Stomach smooth muscle (tissue), 2 donors: ENCODE results near the gene DARS1.

Experiments
- H3K27ac ChIP-seq: one replicate; pipeline ENCODE4 v1.7.0; 2013; ENCODE audit warnings: mild to moderate bottlenecking, low read length, inconsistent platforms
- H3K27me3 ChIP-seq, 2 donors: one replicate each; pipeline ENCODE4 v1.7.0; 2013; ENCODE audit warnings: low read length in 2 of 2; ENCODE audit not compliant: insufficient read depth in 2 of 2, control insufficient read depth in 1 of 2
- H3K36me3 ChIP-seq, 2 donors: one replicate each; pipeline ENCODE4 v1.7.0; 2013; ENCODE audit warnings: low read length in 2 of 2; ENCODE audit not compliant: control insufficient read depth in 2 of 2, insufficient read depth in 2 of 2
- H3K4me1 ChIP-seq: one replicate; pipeline ENCODE4 v1.7.0; 2013; ENCODE audit warnings: low read length; ENCODE audit not compliant: control insufficient read depth, insufficient read depth
- H3K4me3 ChIP-seq, 2 donors: one replicate each; pipeline ENCODE4 v1.7.0; 2013; ENCODE audit warnings: low read length in 2 of 2
- H3K9ac ChIP-seq, 2 donors: one replicate each; pipeline ENCODE4 v1.7.0; 2013; ENCODE audit warnings: low read length in 2 of 2, mild to moderate bottlenecking in 1 of 2
- H3K9me3 ChIP-seq, 2 donors: one replicate each; pipeline ENCODE4 v1.7.0; 2013; ENCODE audit warnings: low read length in 2 of 2; ENCODE audit not compliant: control insufficient read depth in 2 of 2
- donor health status: healthy.
- donor health status: Pancreatic carcinoma.

Gene DARS1

GRCh38 chr2:135985018-135985825 lies at the start of gene DARS1:
Gene DARS1, minus strand, starts transcription at chr2:135985626. Its CDS starts 158 bp downstream, at chr2:135985468.
- Histone ChIP-seq H3K4me1 (peaks cover 13% of the 10 kb centered on the region), H3K9ac (peak within 1 kb of the TSS; percentile 97 to 100), H3K9me3 (no peaks in the 10 kb centered on the region), H3K4me3 (peak within 1 kb of the TSS; percentile 94 to 99), H3K27ac (peak within 1 kb of the TSS; percentile 96), H3K27me3 (no peaks in the 10 kb centered on the region), H3K36me3 (peaks cover 0 to 4% of the 10 kb centered on the region in 2 donors)

DNA sequence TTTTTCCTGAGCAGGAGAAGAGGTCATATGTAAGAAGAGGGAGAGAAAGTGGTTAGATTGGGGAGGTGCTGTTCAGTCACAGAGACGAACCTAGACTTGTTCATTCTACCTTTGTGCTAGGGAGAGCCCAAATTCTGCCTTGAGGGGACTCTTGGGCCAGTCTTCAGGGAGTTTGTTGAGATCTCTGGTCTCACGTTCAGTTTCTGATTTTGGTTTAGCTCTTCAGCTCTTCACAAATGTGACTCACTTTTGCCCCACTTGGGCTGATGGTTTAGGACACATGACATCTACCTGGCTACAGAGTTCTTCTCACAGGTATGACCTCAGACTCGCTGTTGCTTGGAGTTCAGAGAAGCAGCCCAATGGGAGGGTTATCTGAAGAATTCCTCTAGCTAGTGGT lies 49.2 kb upstream of the DARS1 start:
- no peaks in the 10 kb centered on the region for H3K9me3 ChIP-seq
- no peaks in the 10 kb centered on the region for H3K36me3 ChIP-seq

GRCh38 chr2:136032817-136033535 lies 47.5 kb upstream of the DARS1 start:
- no peak overlapping the region for H3K4me3 ChIP-seq
- H3K9ac ChIP-seq = no peak overlapping the region
- no peaks in the 10 kb centered on the region for H3K36me3 ChIP-seq
- no peaks in the 10 kb centered on the region for H3K27me3 ChIP-seq
- no peaks in the 10 kb centered on the region for H3K9me3 ChIP-seq
- no peak overlapping the region for H3K27ac ChIP-seq
- no peaks in the 10 kb centered on the region for H3K4me1 ChIP-seq

More for the DNA sequence above, 49.2 kb upstream of the DARS1 start:
- Histone ChIP-seq H3K27me3 (no peaks in the 10 kb centered on the region), H3K4me1 (no peaks in the 10 kb centered on the region), H3K4me3 (no peak overlapping the region), H3K27ac (no peak overlapping the region), H3K9ac (no peak overlapping the region)

DNA sequence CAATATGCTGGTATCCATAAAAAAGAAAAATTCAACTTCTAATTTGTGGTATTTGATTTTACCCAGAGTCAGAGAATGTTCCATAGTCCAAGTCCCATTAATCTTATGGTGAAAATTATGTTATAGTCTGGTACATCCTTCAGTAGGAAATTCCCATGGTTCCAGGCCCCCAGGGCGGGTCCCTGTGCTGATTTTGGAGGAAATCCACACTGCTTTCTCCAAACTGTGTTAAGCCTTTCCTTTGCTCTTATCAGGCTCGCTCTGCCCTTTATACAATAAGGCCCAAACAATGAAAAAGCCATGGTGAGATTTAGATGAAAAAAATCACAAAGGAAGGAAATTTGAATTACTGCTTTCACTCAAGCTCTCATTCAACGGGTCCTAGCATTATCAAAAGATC lies 46.8 kb upstream of the DARS1 start:
- Histone ChIP-seq H3K36me3 (no peaks in the 10 kb centered on the region), H3K27me3 (no peaks in the 10 kb centered on the region), H3K27ac (no peak overlapping the region), H3K4me3 (no peak overlapping the region), H3K9ac (no peak overlapping the region), H3K9me3 (no peaks in the 10 kb centered on the region), H3K4me1 (no peaks in the 10 kb centered on the region)

GRCh38 chr2:136031711-136032110 lies 46.3 kb upstream of the DARS1 start:
- H3K36me3 ChIP-seq = no peaks in the 10 kb centered on the region
- H3K4me3 ChIP-seq = no peak overlapping the region
- no peaks in the 10 kb centered on the region for H3K9me3 ChIP-seq
- H3K27me3 ChIP-seq = no peaks in the 10 kb centered on the region
- H3K9ac ChIP-seq = no peak overlapping the region
- H3K4me1 ChIP-seq = no peaks in the 10 kb centered on the region
- no peak overlapping the region for H3K27ac ChIP-seq

DNA sequence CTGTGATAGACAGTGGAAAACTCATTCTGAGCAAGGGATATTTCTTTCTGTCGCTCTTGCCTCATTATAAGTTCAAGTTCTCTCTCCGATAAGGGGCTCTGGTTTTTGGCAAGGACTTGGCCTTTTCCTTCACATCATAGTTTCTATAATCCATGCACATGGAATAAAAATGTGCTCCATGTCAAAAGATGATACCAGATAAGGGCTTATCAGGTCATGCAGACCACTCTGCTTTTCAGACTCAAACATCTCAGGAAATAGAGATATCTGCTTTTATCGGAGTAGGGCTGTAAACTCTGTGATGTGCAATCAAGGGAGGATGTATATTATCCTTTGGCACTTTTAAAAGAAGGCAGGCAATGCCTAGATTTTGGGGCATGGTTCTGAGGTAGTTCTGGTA lies 45.0 kb upstream of the DARS1 start:
- H3K27ac ChIP-seq = no peak overlapping the region
- H3K36me3 ChIP-seq = no peaks in the 10 kb centered on the region
- no peaks in the 10 kb centered on the region for H3K9me3 ChIP-seq
- no peak overlapping the region for H3K9ac ChIP-seq
- no peak overlapping the region for H3K4me3 ChIP-seq
- no peaks in the 10 kb centered on the region for H3K4me1 ChIP-seq
- no peaks in the 10 kb centered on the region for H3K27me3 ChIP-seq

DNA sequence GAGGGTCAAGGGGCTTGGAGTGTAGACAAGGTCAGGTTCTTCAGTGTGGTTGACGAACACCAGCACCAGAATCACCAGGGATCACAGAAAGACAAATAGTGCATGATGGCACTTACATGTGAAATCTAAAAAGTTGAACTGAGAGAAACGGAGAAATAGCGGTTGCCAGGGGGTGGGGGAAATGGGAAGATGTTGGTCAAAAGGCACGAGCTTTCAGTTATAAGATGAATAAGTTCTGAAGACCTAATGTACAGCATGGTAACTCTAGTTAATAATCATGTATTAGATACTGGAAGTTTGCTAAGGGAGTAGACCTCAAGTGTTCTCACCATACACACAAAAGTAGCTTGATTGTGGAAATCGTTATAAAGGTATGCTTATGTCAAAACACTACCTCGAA lies 43.7 kb upstream of the DARS1 start:
- Histone ChIP-seq H3K4me1 (no peaks in the 10 kb centered on the region), H3K4me3 (no peak overlapping the region), H3K27me3 (no peaks in the 10 kb centered on the region), H3K9ac (no peak overlapping the region), H3K9me3 (no peaks in the 10 kb centered on the region), H3K36me3 (no peaks in the 10 kb centered on the region), H3K27ac (no peak overlapping the region)

GRCh38 chr2:136028001-136028400 lies 42.6 kb upstream of the DARS1 start:
- Histone ChIP-seq H3K9ac (no peak overlapping the region), H3K27me3 (no peaks in the 10 kb centered on the region), H3K9me3 (no peaks in the 10 kb centered on the region), H3K27ac (no peak overlapping the region), H3K36me3 (no peaks in the 10 kb centered on the region), H3K4me1 (no peaks in the 10 kb centered on the region), H3K4me3 (no peak overlapping the region)

DNA sequence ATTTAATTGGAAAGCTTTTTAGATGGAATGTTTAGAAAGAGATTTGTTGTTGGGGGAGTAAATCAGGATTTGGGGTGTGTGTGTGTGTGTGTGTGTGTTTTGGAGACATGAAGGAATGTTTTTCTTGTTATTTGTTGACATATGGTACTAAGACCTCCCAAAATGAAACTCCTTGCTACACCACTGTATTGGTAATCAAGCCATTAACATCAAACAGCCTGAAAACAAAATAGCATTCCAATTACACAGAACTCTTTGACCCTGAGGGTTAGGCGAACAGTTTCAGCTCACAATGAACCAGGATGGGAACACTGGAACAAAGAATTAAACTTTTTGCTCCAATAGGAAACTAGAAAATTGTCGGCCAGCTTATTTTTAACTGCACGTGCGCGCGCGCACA lies 41.7 kb upstream of the DARS1 start:
- no peak overlapping the region for H3K27ac ChIP-seq
- H3K36me3 ChIP-seq = no peaks in the 10 kb centered on the region
- no peaks in the 10 kb centered on the region for H3K9me3 ChIP-seq
- H3K4me3 ChIP-seq = no peak overlapping the region
- no peak overlapping the region for H3K9ac ChIP-seq
- H3K27me3 ChIP-seq = no peaks in the 10 kb centered on the region
- H3K4me1 ChIP-seq = no peaks in the 10 kb centered on the region

GRCh38 chr2:136025057-136025973 lies 39.9 kb upstream of the DARS1 start:
- Histone ChIP-seq H3K27ac (no peak overlapping the region), H3K9ac (no peak overlapping the region), H3K27me3 (no peaks in the 10 kb centered on the region), H3K4me3 (peak overlapping the region; percentile 37 to 59), H3K4me1 (no peaks in the 10 kb centered on the region), H3K9me3 (no peaks in the 10 kb centered on the region), H3K36me3 (no peaks in the 10 kb centered on the region)
